Upper lobe of right lung (tissue), 1 donor: ENCODE measurements around the gene ESRP2. TPM values are rescaled to one million over a fixed set of nuclear protein-coding genes. Genes with fewer than 3 reads are reported as not detected.

ENCODE experiments used
- ATAC-seq: fragments of 200-7000 bp; cut with Tn5 transposase; one replicate; pipeline ENCODE4 v1.9.1; 2020; ENCODE audit warnings: mild to moderate bottlenecking, moderate library complexity
- DNase-seq: peaks from one replicate; pipeline ENCODE4 v3.0.0-alpha.2; 2020
- H3K27ac ChIP-seq: fragments of 200-600 bp; one replicate; pipeline ENCODE4 v1.8.0; 2022
- H3K27me3 ChIP-seq: fragments of 200-600 bp; one replicate; pipeline ENCODE4 v1.8.0; 2022; ENCODE audit warnings: mild to moderate bottlenecking
- H3K36me3 ChIP-seq: fragments of 200-600 bp; one replicate; pipeline ENCODE4 v1.8.0; 2022
- H3K4me1 ChIP-seq: fragments of 200-600 bp; one replicate; pipeline ENCODE4 v1.8.0; 2022
- H3K4me3 ChIP-seq: fragments of 200-600 bp; one replicate; pipeline ENCODE4 v1.8.0; 2022; ENCODE audit warnings: mild to moderate bottlenecking
- H3K9me3 ChIP-seq: fragments of 200-600 bp; one replicate; pipeline ENCODE4 v1.8.0; 2022
- intact Hi-C: fragments of 100-400 bp; cut with DNase I; formaldehyde crosslinking; loops from one replicate; pipeline ENCODE4 v1.11.0; 2022
- total RNA-seq: library from RNA; stranded (reverse); fragmentation: NEBNext Ultra II Directional; extraction: Animal tissue kit (Norgen Biotek cat#: 25700); gene quantifications from one replicate; pipeline ENCODE4 v1.2.1, GENCODE V29; 2021
- TF ChIP-seq, protein P1 (sequence below): fragments of 200-600 bp; IDR thresholded peaks from one replicate; pipeline ENCODE4 v1.8.0; 2022; ENCODE audit warnings: antibody characterized with exemption
- donor health status: DM: no; HTN: yes; CAD: no; lungs with severe emphysema.

Gene ESRP2
- total RNA-seq, 1 donor from 2014 or later: 61.0 TPM

DNA sequence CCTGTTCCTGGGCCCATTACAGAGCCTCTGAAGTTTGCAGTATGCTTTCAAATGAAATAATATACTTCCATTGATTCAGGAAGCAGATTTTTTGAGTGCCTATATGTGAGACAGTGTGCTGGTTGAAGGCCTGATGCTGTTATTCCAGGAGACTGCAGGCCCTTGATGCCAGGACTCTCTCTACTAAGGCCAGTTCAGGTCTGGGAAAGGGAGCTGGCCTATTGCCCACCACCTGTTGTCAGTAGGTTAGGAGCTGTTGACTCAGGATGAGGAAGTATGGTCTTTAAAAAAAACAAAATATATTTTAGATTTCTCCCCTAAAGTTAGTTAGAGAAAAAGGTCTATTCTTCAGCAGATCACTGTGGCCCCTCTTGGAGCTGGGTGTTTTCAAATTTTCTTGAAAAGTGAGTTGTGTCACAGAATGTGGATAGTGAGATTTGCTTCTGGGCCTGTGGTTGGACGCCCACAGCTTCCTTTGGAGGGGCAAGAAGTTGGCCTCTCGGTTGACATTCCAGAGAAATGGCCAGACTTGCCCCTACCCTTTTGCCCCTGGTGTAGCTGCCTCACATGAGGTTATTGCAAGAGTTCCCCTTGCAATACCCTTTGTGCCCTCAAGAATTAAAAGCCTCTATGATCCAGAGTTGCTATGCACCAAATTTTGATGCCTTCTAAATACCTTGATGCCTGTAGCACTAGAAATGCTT is 7.9 kb downstream of the ESRP2 start:
- Histone ChIP-seq H3K36me3 (peaks cover 53% of the 10 kb centered on the region), H3K4me1 (peaks cover 25% of the 10 kb centered on the region), H3K9me3 (no peaks in the 10 kb centered on the region), H3K4me3 (no peak overlapping the region), H3K27ac (peak overlapping the region; percentile 11), H3K27me3 (no peaks in the 10 kb centered on the region)
- DNase-seq (no peak), ATAC-seq (no peak)
- TF ChIP-seq, protein P1, sequence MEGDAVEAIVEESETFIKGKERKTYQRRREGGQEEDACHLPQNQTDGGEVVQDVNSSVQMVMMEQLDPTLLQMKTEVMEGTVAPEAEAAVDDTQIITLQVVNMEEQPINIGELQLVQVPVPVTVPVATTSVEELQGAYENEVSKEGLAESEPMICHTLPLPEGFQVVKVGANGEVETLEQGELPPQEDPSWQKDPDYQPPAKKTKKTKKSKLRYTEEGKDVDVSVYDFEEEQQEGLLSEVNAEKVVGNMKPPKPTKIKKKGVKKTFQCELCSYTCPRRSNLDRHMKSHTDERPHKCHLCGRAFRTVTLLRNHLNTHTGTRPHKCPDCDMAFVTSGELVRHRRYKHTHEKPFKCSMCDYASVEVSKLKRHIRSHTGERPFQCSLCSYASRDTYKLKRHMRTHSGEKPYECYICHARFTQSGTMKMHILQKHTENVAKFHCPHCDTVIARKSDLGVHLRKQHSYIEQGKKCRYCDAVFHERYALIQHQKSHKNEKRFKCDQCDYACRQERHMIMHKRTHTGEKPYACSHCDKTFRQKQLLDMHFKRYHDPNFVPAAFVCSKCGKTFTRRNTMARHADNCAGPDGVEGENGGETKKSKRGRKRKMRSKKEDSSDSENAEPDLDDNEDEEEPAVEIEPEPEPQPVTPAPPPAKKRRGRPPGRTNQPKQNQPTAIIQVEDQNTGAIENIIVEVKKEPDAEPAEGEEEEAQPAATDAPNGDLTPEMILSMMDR: no peak
- intact Hi-C loops: no loop called here

DNA sequence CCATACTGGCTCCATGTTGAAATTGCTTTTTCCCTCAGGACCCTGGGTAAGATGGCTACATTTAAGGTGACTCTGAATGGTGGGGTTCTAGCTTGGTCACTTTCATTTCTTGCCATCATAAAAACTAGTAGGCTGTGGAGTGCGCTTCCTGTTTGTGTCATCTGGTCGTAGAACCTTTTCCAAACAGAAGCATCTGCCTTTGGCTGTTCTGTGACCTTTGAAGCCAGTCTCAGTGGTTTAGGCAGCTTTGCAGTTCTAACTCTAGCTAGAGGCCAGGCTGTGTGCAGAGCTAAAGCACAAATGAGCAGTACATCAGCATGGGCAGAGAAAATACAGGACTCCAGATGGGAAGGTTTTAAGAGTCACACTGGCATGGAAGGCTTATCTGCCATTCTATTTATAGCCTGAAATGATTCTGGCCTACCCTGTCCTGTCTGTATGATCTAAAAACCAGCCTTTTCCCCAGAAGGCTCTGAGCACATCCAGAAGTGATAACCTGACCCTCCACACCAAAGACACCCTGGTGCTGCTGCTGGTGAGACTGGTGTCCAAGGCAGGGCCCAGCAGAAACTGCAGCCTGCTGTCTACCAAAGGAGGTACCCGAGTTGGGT is 8.6 kb downstream of the ESRP2 start:
- Histone ChIP-seq H3K4me1 (peaks cover 25% of the 10 kb centered on the region), H3K27me3 (no peaks in the 10 kb centered on the region), H3K36me3 (peaks cover 53% of the 10 kb centered on the region), H3K27ac (peak overlapping the region; percentile 11), H3K4me3 (no peak overlapping the region), H3K9me3 (no peaks in the 10 kb centered on the region)
- TF ChIP-seq, protein P1: no peak
- ATAC-seq (no peak), DNase-seq (no peak)
- intact Hi-C loops: no loop called here

GRCh38 chr16:68226116-68226515 is 9.8 kb downstream of the ESRP2 start:
- TF ChIP-seq, protein P1: no peak
- Histone ChIP-seq H3K4me3 (no peak overlapping the region), H3K9me3 (no peaks in the 10 kb centered on the region), H3K4me1 (peaks cover 25% of the 10 kb centered on the region), H3K27ac (no peak overlapping the region), H3K27me3 (no peaks in the 10 kb centered on the region), H3K36me3 (peaks cover 56% of the 10 kb centered on the region)
- ATAC-seq: no peak
- intact Hi-C loops: no loop called here
- no peak for DNase-seq

GRCh38 chr16:68223072-68223471 is 12.9 kb downstream of the ESRP2 start:
- peaks cover 12% of the 10 kb centered on the region for H3K4me1 ChIP-seq
- H3K9me3 ChIP-seq: no peaks in the 10 kb centered on the region
- TF ChIP-seq, protein P1: no peak
- ATAC-seq: no peak
- no peak for DNase-seq
- H3K27me3 ChIP-seq: no peaks in the 10 kb centered on the region
- H3K4me3 ChIP-seq: no peak overlapping the region
- intact Hi-C loops: no loop called here
- peaks cover 37% of the 10 kb centered on the region for H3K36me3 ChIP-seq
- no peak overlapping the region for H3K27ac ChIP-seq

DNA sequence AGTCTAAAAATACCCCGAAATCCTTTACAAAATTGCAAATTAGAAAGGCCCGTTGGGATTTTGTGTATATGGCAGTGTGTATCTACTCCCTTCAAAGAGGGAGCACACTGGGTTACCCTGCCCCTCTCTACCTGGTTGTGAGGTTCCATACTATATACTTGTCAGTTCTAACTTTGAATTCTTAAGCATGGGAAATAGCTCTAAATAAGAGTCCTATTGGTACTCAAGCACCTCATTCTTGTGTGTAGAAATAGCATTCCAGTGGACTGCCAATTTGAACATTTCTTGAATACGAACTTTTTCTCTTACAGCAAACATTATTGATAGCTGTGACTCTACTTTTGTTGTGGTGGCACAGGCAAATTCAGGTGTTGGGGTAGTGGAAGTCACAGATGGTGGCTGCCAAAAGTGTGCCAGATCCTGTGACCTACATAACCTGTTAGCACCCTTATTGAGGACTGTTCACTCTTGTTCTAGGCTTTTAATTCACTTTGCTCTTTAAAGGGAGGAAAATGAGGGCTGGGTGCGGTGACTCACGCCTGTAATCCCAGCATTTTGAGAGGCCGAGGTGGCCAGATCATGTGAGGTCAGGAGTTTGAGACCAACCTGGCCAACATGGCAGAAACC is 16.1 kb downstream of the ESRP2 start:
- Histone ChIP-seq H3K36me3 (peaks cover 17% of the 10 kb centered on the region), H3K4me3 (no peak overlapping the region), H3K9me3 (no peaks in the 10 kb centered on the region), H3K4me1 (no peaks in the 10 kb centered on the region), H3K27ac (no peak overlapping the region), H3K27me3 (no peaks in the 10 kb centered on the region)
- intact Hi-C loops: no loop called here
- DNase-seq (no peak), ATAC-seq (peak; percentile 39)
- TF ChIP-seq, protein P1: no peak
